Epithelial cell of proximal tubule (primary cell): Measurements from ENCODE around the gene GPC5. TPM values are rescaled to one million over a fixed set of nuclear protein-coding genes. Genes with fewer than 3 reads are reported as not detected.
"Not testable (repeated sequence)": the region's sequence is repeated elsewhere in the genome, so short reads cannot be mapped to it uniquely, and the experiment has no call there.

Experiments used
- DNase-seq: peaks from one replicate; pipeline ENCODE4 v3.0.0-alpha.2; 2011; ENCODE audit warnings: low read depth
- H3K4me3 ChIP-seq: 2 replicates; pipeline ENCODE4 v1.5.1; 2011; ENCODE audit warnings: low read depth, mild to moderate bottlenecking, low read length
- total RNA-seq: library from RNA; depleted of rRNA; stranded (reverse); fragments of >200 nt; gene quantifications from 2 replicates; pipeline ENCODE4 v1.2.3, GENCODE V29; 2015
- TF ChIP-seq, protein P1 (sequence below): conservative IDR thresholded peaks from 2 replicates; pipeline ENCODE4 v1.5.1; 2012; ENCODE audit warnings: low read depth, mild to moderate bottlenecking, low read length

GPC5 gene
- total RNA-seq, 1 donor from 2014 or later: not detected

- TF ChIP-seq, protein P1, sequence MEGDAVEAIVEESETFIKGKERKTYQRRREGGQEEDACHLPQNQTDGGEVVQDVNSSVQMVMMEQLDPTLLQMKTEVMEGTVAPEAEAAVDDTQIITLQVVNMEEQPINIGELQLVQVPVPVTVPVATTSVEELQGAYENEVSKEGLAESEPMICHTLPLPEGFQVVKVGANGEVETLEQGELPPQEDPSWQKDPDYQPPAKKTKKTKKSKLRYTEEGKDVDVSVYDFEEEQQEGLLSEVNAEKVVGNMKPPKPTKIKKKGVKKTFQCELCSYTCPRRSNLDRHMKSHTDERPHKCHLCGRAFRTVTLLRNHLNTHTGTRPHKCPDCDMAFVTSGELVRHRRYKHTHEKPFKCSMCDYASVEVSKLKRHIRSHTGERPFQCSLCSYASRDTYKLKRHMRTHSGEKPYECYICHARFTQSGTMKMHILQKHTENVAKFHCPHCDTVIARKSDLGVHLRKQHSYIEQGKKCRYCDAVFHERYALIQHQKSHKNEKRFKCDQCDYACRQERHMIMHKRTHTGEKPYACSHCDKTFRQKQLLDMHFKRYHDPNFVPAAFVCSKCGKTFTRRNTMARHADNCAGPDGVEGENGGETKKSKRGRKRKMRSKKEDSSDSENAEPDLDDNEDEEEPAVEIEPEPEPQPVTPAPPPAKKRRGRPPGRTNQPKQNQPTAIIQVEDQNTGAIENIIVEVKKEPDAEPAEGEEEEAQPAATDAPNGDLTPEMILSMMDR: no peak
- DNase-seq: no peak
- H3K4me3 ChIP-seq: no peak overlapping the region
Observed at GRCh38 chr13:92272177-92272576, 873.8 kb downstream of the GPC5 start.

DNA sequence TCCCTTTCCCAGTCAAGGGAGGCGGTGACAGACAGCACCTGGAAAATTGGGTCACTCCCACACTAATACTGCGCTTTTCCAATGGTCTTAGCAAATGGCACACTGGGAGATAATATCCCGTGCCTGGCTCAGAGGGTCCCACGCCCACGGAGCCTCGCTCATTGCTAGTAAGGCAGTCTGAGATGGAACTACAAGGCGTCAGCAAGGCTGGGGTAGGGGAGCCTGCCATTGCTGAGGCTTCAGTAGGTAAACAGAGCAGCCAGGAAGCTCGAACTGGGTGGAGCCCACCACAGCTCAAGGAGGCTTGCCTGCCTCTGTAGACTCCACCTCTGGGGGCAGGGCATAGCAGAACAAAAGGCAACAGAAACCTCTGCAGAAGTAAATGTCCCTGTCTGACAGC lies 882.6 kb downstream of the GPC5 start:
- not testable (repeated sequence) for H3K4me3 ChIP-seq

GRCh38 chr13:92290718-92291307 lies 892.4 kb downstream of the GPC5 start:
- DNase-seq, H3K4me3 ChIP-seq: not testable (repeated sequence)

More for the DNA sequence above, 882.6 kb downstream of the GPC5 start:
- DNase-seq: not testable (repeated sequence)

- H3K4me3 ChIP-seq, DNase-seq: not testable (repeated sequence)
Observed at GRCh38 chr13:92294533-92294932, 896.1 kb downstream of the GPC5 start.

GRCh38 chr13:92296154-92296671 lies 897.8 kb downstream of the GPC5 start:
- not testable (repeated sequence) for H3K4me3 ChIP-seq, DNase-seq

- TF ChIP-seq, protein P1: no peak
- no peak for DNase-seq
- no peak overlapping the region for H3K4me3 ChIP-seq
Observed at GRCh38 chr13:92297971-92298942, 899.8 kb downstream of the GPC5 start.

GRCh38 chr13:92300651-92301050 lies 902.2 kb downstream of the GPC5 start:
- no peak overlapping the region for H3K4me3 ChIP-seq
- TF ChIP-seq, protein P1: no peak
- DNase-seq: no peak

DNA sequence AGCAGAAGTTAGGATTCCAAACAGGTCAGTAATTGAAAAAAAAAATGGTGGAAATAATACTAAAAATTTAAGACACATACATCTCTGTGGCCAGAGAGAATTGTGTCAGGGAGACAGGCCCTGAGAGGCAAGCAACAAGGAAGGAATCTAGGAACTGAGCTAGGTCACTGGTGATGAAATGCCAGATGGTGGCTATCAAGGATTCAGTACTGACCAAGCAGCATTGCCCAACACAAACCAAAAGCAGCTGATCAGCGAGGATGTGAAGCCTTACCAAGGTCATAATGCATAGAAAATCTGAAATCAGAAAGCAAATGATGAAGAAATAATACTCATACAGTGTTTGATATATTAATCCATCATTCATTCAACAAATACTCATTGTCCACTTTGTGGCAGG lies 905.0 kb downstream of the GPC5 start:
- DNase-seq: no peak
- TF ChIP-seq, protein P1: no peak

DNA sequence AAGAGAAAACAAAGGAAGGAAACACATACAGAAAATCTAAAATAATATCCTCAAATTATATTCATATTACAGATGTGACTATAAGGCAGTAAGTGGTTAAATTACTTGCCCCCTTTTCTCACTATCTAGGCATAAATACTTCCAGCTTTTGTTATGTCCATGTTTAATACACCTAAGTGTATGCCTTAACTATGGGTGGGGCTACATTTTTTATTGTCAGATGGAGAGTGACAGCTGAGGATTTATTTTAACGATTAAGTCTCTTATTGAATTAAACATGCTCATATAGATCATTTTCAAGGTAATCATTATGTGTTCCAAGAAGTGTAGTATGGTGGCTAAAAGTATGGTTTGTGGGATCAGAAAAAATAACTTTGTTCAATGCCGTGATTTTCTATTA lies 909.3 kb downstream of the GPC5 start:
- TF ChIP-seq, protein P1: no peak
- no peak overlapping the region for H3K4me3 ChIP-seq
- no peak for DNase-seq

More for the DNA sequence above, 905.0 kb downstream of the GPC5 start:
- H3K4me3 ChIP-seq: no peak overlapping the region
